ENCODE results near the gene RAB35. TPM values are rescaled to one million over a fixed set of nuclear protein-coding genes. Genes with fewer than 3 reads are reported as not detected.

The RAB35 gene
- total and polyA plus RNA-seq, 2 experiments from 2014 or later: 9.9 to 16.9 TPM

GRCh38 chr12:120054293-120054692 lies 62.3 kb downstream of the RAB35 start (continued):
- TF ChIP-seq STAT1 (IDR thresholded peaks at IDR 0.05; ENCODE audit: unreplicated experiment): no peak
- TF ChIP-seq EZH2 (IDR thresholded peaks at IDR 0.05; ENCODE audit: low read depth, unreplicated experiment): no peak
- no peak for TF ChIP-seq CTCF (conservative IDR thresholded peaks at IDR 0.05; ENCODE audit: low read depth in 2 of 2)
- no peak for TF ChIP-seq JUNB (IDR thresholded peaks at IDR 0.05; ENCODE audit: unreplicated experiment)
- TF ChIP-seq POLR2AphosphoS5 (IDR thresholded peaks at IDR 0.05; ENCODE audit: low read depth): no peak
- TF ChIP-seq ETS1 (IDR thresholded peaks at IDR 0.05): no peak
- no peak for TF ChIP-seq ZNF331 (CRISPR knock-in tag; IDR thresholded peaks at IDR 0.05; ENCODE audit: low read depth)

GRCh38 chr12:120051535-120051934 lies 65.0 kb downstream of the RAB35 start:
- Mint-ChIP-seq H3K9me3 (peaks cover 7% of the 10 kb centered on the region; the same call in 1 of the 3 replicates), H3K4me3 (no peak overlapping the region), H3K27ac (no peak overlapping the region), H3K36me3 (ENCODE audit: low read depth) (peaks cover 7% of the 10 kb centered on the region; the same call in 2 of the 3 replicates), H3K4me1 (peaks cover 2% of the 10 kb centered on the region; the same call in 1 of the 3 replicates), H3K27me3 (ENCODE audit: insufficient read depth, low read depth, poor library complexity) (no peaks in the 10 kb centered on the region)
- no peaks in the 10 kb centered on the region for H3K27me3 ChIP-seq (ENCODE audit: insufficient read depth)
- no peaks in the 10 kb centered on the region for H3K4me1 ChIP-seq (ENCODE audit: insufficient read depth)
- DNase-seq (ENCODE audit: low spot score) (no peak), ATAC-seq (no peak)
- H3K4me2 ChIP-seq: no peak overlapping the region
- no peaks in the 10 kb centered on the region; the same call in 1 of the 2 replicates for H4K20me1 ChIP-seq (replicated peaks; ENCODE audit: insufficient read depth)
- no peak overlapping the region for H2AFZ ChIP-seq
- H3K4me3 ChIP-seq: no peak overlapping the region
- no peak overlapping the region for H3K27ac ChIP-seq (ENCODE audit: low read depth)
- 0 out of 2 replicates have a peak, but pooled peaks cover under 1% of the 10 kb centered on the region for H3F3A ChIP-seq (replicated peaks; ENCODE audit: low read depth)
- no peaks in the 10 kb centered on the region for H3K36me3 ChIP-seq (ENCODE audit: insufficient read depth)
- H3K9me2 ChIP-seq (ENCODE audit: insufficient read depth): no peaks in the 10 kb centered on the region
- no peaks in the 10 kb centered on the region for H3K79me2 ChIP-seq (replicated peaks; ENCODE audit: insufficient read depth)
- TF ChIP-seq CTCF (conservative IDR thresholded peaks at IDR 0.05; ENCODE audit: low read depth in 2 of 2) (no peak), ZNF114 (CRISPR knock-in tag; IDR thresholded peaks at IDR 0.05) (no peak), NANOG (IDR thresholded peaks at IDR 0.05; ENCODE audit: borderline replicate concordance) (no peak), CREB1 (CRISPR knock-in tag; IDR thresholded peaks at IDR 0.05; ENCODE audit: low read depth) (no peak), REST (IDR thresholded peaks at IDR 0.05; ENCODE audit: unreplicated experiment) (no peak)

All from GM23338 (cell line).